Inflammatory macrophage (primary cell): ENCODE data around the gene EIF4B.

Source experiments
- DNase-seq, 2 donors: peaks; one replicate each; pipeline ENCODE4 v3.0.0-alpha.2; 2020 to 2022

Gene EIF4B

GRCh38 chr12:53059434-53060063, 53.3 kb downstream of the EIF4B start:
- no peak for DNase-seq

GRCh38 chr12:53060064-53060720, 53.9 kb downstream of the EIF4B start:
- no peak for DNase-seq

- DNase-seq, result no peak
Observed at GRCh38 chr12:53060721-53061276, 54.5 kb downstream of the EIF4B start.

DNA sequence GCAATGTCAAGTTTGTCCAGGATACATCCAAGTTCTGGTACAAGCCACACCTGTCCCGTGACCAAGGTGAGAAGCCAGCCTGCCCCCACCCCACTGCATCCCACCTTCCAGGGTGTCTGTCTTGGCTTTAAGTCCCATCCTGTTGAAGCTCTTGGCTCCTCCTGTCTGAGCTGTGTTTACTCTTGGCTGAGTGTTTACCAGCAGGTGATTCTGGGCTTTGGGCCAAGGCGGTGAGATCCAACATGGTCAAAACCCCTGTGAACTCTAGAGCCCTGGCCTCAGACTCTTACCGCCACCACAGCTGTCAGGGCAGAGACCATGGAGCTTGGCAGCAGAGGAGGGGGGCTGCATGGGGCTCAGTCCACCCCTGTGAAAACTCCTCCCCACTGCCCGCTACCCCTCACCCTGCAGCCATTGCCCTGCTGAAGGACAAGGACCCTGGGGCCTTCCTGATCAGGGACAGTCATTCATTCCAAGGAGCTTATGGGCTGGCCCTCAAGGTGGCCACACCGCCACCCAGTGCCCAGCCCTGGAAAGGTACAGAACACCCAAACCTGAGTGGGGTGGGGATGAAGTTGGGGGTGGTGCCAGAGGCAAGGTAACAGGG, 55.3 kb downstream of the EIF4B start:
- no peak for DNase-seq

GRCh38 chr12:53062011-53062961, 56.0 kb downstream of the EIF4B start:
- no peak for DNase-seq

DNA sequence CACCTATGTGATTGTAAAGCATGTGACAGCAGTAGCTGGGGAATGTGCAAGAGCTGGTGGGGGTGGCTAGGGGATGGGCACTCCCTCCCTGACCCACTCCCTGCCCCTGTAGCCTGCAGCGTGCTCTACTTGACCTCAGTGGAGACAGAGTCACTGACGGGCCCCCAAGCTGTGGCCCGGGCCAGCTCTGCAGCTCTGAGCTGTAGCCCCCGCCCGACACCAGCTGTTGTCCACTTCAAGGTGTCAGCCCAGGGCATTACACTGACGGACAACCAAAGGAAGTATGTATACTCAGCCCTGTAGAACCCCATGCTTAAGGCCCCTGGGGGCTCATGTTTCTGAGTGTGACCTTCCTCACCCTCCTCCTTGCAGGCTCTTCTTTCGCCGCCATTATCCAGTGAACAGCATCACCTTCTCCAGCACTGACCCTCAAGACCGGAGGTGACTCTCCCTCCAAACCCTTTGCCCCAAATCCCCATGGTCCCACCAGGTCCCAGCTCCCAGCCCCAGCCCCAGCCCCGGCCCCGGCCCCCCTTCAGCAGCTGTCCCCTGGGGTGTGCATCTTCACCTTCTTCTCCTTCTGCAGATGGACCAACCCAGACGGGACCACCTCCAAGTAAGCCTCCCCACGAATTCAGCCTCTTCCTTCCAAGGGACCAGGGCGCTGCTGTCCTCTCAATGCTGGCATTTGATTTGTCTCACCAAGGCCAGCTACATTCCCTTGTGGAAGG, 56.9 kb downstream of the EIF4B start:
- no peak for DNase-seq

DNA sequence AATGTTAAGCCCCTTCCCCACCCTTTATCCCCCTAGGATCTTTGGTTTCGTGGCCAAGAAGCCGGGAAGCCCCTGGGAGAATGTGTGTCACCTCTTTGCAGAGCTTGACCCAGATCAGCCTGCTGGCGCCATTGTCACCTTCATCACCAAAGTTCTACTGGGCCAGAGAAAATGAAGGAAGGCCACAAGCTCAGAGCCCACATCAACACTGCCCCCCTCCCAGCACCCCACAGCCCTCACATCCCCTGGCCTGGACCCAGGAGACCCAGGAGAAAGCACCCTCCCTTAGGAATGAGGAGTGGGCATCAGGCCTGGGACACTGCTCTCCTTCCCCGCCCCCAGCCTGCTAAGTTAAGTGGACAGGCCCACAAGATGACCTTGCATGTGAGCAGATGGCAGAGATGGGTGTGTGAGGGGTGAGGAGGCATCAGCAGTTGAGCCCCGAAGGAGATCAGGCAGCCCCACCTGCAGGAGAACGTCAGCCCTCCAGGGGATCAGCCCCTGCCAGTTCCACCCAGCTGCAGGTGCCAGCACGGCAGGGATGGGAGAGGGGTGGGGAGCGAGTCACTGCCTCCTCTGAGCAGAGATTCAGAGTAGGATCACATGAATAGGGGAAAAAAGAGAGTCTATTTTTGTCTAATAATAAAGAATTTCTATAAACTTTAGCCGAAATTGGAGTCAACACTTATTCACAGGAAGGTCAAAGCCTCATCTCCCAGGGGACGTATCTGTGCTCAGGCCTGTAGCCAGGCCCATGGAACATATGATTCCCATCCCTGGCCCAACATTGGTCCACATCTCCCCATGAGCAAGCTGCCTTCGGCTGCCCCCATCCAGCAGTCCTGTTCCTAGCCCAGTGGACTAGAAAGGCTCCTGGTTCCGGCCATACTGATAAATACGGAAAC, 57.7 kb downstream of the EIF4B start:
- DNase-seq, result no peak

GRCh38 chr12:53064613-53065436, 58.6 kb downstream of the EIF4B start:
- no peak for DNase-seq

- no peak for DNase-seq
Observed at GRCh38 chr12:53065470-53065869, 59.2 kb downstream of the EIF4B start.

- peak; percentile 65 to 69 for DNase-seq
Observed at GRCh38 chr12:53065975-53066931, 60.0 kb downstream of the EIF4B start.

GRCh38 chr12:53067074-53067992, 61.1 kb downstream of the EIF4B start:
- DNase-seq, result no peak

- DNase-seq, result no peak
Observed at GRCh38 chr12:53067993-53068770, 61.9 kb downstream of the EIF4B start.

GRCh38 chr12:53068811-53069585, 62.7 kb downstream of the EIF4B start:
- DNase-seq, result no peak

DNA sequence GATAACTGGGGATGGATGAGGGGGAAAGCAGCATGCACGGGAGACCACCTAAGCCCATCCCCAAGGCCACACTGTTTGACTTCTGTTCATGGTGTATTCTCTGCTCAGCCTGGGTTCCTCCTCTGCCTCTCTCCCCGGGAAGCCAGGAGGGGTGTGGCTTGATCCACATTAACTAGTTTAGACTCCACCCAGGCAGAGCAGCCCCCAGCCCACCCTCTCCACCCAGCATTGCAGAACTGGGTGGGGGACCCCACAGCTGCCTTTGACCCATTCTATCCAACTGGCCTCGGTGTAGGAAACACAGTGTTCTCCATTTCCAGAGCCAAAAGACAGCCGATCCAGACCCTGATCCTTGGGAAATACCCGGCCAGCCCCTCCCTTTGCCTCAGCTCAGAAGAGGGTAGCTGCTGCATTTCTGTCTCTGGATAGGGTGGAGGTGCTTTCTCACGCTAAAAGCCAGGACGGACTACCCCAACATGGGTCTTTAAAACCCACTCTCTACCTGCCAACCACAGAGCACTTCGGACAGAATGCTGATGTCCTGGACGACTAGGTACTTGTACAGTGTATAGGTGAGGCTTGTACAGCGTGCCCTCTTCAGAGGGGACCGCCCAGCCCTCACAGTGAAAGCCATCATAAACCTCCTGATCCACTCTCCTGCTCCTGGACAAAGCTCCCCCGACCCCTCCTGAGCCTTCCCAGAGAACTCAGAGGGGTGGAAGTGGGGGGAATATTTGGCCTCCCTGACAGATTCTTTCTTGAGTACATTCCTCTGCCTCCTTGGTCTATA, 63.6 kb downstream of the EIF4B start:
- no peak for DNase-seq

- no peak for DNase-seq
Observed at GRCh38 chr12:53070877-53071492, 64.7 kb downstream of the EIF4B start.
